AG10803 (cell line): ENCODE measurements around the gene ITGA1.

ENCODE experiments used
- DNase-seq: peaks from one replicate; pipeline ENCODE4 v3.0.0; 2010; ENCODE audit warnings: low read depth
- H3K4me3 ChIP-seq: 2 replicates; pipeline ENCODE4 v1.5.1; 2011; ENCODE audit warnings: mild to moderate bottlenecking, low read length, control low read depth
- TF ChIP-seq, protein P1 (sequence below): conservative IDR thresholded peaks from 2 replicates; pipeline ENCODE4 v1.5.1; 2011; ENCODE audit warnings: mild to moderate bottlenecking, low read length, control low read depth, inconsistent platforms

Gene ITGA1

GRCh38 chr5:52779213-52779612, 8.5 kb upstream of the ITGA1 start:
- no peak overlapping the region for H3K4me3 ChIP-seq
- TF ChIP-seq, protein P1, sequence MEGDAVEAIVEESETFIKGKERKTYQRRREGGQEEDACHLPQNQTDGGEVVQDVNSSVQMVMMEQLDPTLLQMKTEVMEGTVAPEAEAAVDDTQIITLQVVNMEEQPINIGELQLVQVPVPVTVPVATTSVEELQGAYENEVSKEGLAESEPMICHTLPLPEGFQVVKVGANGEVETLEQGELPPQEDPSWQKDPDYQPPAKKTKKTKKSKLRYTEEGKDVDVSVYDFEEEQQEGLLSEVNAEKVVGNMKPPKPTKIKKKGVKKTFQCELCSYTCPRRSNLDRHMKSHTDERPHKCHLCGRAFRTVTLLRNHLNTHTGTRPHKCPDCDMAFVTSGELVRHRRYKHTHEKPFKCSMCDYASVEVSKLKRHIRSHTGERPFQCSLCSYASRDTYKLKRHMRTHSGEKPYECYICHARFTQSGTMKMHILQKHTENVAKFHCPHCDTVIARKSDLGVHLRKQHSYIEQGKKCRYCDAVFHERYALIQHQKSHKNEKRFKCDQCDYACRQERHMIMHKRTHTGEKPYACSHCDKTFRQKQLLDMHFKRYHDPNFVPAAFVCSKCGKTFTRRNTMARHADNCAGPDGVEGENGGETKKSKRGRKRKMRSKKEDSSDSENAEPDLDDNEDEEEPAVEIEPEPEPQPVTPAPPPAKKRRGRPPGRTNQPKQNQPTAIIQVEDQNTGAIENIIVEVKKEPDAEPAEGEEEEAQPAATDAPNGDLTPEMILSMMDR: no peak
- no peak for DNase-seq

- DNase-seq: peak; percentile 87
- H3K4me3 ChIP-seq: no peak overlapping the region
- TF ChIP-seq, protein P1: no peak
These were observed 4.3 kb upstream of the ITGA1 start for GRCh38 chr5:52783226-52783959.

DNA sequence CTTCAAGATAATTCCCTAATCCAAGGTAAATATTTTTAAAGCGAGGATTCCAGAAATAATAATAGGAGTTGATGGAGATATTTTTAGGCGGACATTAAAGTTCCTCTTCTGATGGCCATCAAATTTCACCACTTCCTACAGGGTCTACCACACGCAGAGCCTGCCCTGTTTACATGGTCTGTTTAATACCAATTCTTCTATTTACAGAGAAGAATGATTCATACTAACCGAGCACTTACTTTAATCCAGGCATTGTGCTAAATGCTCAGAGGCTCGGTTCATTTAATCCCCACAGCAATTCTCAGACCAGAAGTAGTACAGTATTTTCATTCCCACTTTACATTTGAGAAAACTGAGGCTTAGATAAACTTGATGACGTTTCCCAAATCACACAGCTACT, 3.0 kb upstream of the ITGA1 start:
- TF ChIP-seq, protein P1: no peak
- DNase-seq: no peak
- no peak overlapping the region for H3K4me3 ChIP-seq

DNA sequence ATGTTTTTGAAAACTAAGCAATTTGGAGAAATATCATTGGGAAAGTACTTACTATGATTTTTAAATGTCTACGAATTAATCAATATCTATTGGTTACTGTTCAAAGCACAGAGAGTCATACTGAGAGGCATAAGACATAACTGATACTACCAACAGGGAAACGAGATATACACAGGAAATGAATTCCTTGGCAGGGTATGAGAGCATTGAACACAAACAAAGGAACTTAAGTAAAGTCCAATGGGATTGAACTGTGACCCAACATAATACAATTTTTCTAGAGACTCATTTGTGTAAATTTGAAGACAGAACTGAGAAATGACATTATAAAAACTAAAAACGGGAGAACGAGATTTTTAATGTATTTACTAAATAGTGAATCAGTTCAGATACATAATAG, 1.3 kb upstream of the ITGA1 start:
- TF ChIP-seq, protein P1: no peak
- no peak overlapping the region for H3K4me3 ChIP-seq

GRCh38 chr5:52786949-52787599, 642 bp upstream of the ITGA1 start:
- peak overlapping the region; percentile 76 for H3K4me3 ChIP-seq
- DNase-seq: no peak
- TF ChIP-seq, protein P1: peak; percentile 38; the same call in 1 of the 2 replicates

More for the DNA sequence above, 1.3 kb upstream of the ITGA1 start:
- DNase-seq: no peak

GRCh38 chr5:52788505-52788821, 747 bp downstream of the ITGA1 start:
- TF ChIP-seq, protein P1: no peak
- H3K4me3 ChIP-seq: peak overlapping the region; percentile 76

DNA sequence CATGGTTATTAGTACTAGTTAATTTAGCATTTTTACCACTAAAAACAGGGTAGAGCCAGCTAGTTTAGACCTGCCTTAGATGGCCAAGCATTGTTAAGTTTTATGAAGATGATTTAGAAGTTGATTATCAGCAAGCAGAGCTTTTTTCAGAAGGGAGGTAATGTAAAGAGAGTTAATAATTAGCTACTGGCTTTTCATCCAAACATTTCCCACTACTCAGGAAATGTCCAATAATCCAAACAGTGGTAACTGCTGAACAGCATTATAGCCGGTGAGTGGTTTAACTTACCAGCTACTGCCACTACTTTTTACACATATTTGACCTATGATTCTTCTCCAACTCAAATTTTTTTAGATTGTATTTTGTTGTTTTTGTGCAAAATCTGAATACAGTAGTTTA, 1.7 kb downstream of the ITGA1 start:
- TF ChIP-seq, protein P1: no peak
- H3K4me3 ChIP-seq: peak overlapping the region; percentile 76
- no peak for DNase-seq

More at GRCh38 chr5:52788505-52788821, 747 bp downstream of the ITGA1 start:
- no peak for DNase-seq
